ENCODE results near the gene HTRA3. TPM values are rescaled to one million over a fixed set of nuclear protein-coding genes. Genes with fewer than 3 reads are reported as not detected.
A peak's percentile ranks its signal among the peaks of the same experiment; 100 is the strongest.

HTRA3 gene
- total and polyA plus RNA-seq, 2 of the 8 experiments (the other 6 are each of a cell fraction or from before 2014, with no cell fraction given): 3.2 to 5.8 TPM

DNA sequence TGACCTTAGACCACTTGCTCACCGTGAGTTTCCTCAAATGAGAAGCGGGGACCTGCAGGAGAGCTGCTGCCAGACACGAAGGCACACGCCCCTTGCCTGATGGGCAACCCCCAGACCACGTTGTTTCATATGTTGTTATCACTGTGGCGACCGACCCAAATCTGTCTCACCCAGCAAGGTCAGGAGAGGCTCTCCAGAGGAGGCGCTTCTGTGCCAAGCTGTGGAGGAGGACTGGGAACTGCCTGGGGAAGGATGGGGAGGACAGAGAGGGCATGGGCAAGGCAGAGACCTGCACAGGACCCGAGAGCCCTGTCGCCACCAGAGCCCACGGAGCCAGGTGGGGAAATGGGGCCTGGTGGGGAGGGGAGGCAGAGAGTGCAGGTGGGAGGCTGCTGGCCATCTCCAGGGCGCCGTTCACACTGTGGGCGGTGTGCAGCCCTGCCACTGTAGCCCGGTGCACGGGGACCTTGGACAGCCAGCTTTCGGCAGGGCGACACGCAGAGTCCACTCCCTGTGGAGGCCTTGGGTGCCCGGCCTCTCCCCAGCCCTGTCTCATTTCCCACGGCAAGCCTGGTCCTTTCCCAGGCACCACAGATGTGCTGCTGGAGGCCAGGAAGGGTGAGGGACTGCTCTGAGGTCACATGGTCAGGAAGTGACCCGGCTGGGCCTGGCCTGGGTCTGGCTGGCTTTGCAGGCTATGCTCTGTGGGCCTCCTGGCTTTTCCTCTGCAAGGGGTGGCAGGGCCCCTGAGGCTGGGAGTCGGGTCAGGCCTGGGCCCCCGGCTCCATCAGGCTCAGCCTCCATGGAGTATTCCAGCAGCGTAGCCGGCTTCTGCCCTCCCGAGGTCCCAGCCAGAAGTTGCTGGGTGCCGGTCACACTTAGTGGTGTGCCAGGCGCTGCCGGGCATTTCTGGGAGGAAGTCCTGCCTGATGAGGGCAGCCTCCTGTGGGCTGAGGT lies 3.2 kb downstream of the HTRA3 start:
- H3K4me3 ChIP-seq (ENCODE audit: extremely low read depth in 1 of 4, insufficient read depth in 2 of 4, low read depth in 3 of 4, low read length in 4 of 4): no peak overlapping the region
- H2BK15ac ChIP-seq (ENCODE audit: low read length): no peak overlapping the region
- no peak overlapping the region for H4K91ac ChIP-seq (replicated peaks; ENCODE audit: insufficient read length, low read length)
- H3K56ac ChIP-seq (replicated peaks; ENCODE audit: insufficient read length, low read depth, low read length): no peak overlapping the region
- H2AK5ac ChIP-seq (ENCODE audit: low read depth, low read length): 0 out of 2 replicates have a peak overlapping the region, but pooled peaks have one; percentile 13
- peaks cover 7 to 28% (median 20%) of the 10 kb centered on the region in 4 experiments; a peak in 6 of 7 replicates for H3K27me3 ChIP-seq (replicated peaks in 1 of 4; ENCODE audit: control insufficient read depth in 3 of 4, extremely low read depth in 1 of 4, insufficient read depth in 3 of 4, low read length in 3 of 4)
- no peaks in the 10 kb centered on the region for H3K9me3 ChIP-seq (ENCODE audit: insufficient read depth in 2 of 2, low read depth in 1 of 2, low read length in 1 of 2)
- no peak overlapping the region for H4K5ac ChIP-seq (ENCODE audit: insufficient read length, low read depth, low read length)
- no peak overlapping the region for H3K9ac ChIP-seq (replicated peaks in 1 of 4; ENCODE audit: extremely low read depth in 1 of 4, low read depth in 3 of 4, low read length in 3 of 4)
- peaks cover 0 to 2% (median 0%) of the 10 kb centered on the region in 4 experiments; a peak in 3 of 7 replicates for H3K4me1 ChIP-seq (replicated peaks in 1 of 4; ENCODE audit: control insufficient read depth in 3 of 4, insufficient read depth in 4 of 4, low read length in 3 of 4)
- DNase-seq (ENCODE audit: low read depth in 1 of 2, low spot score in 2 of 2): no peak
- H3K18ac ChIP-seq (ENCODE audit: extremely low read depth, low read length): no peak overlapping the region
- H3K4ac ChIP-seq (replicated peaks; ENCODE audit: insufficient read length, low read depth, low read length): no peak overlapping the region
- H2BK12ac ChIP-seq (ENCODE audit: low read depth, low read length): no peak overlapping the region
- no peak overlapping the region for H3K4me2 ChIP-seq (ENCODE audit: insufficient read depth in 1 of 2, low read depth in 2 of 2, low read length in 2 of 2)
- WGBS, 2 experiments (ENCODE audit: extremely low coverage in 1 of 2, insufficient coverage in 1 of 2, insufficient read length in 1 of 2, insufficient replicate concordance in 2 of 2, low coverage in 1 of 2, low lambda C conversion rate in 2 of 2, missing lambda C conversion rate in 1 of 2): 86% methylated on average over 30 of the region's 30 CpGs; no CpG with 5 or more reads in 1 of the 2 experiments
- H2BK5ac ChIP-seq (ENCODE audit: low read depth, low read length): 0 out of 2 replicates have a peak overlapping the region, but pooled peaks have one; percentile 24
- ChIA-PET POLR2A (ENCODE audit: partially characterized antibody) (no interaction called here), CTCF (ENCODE audit: partially characterized antibody) (interaction anchor here (0.5 to 1.8 kb wide), 5 partner anchors 31 to 198 kb away, joined by 3 to 6 read pairs (median 4); no protein-coding TSS in a partner anchor)
- H4K8ac ChIP-seq (ENCODE audit: extremely low read depth, insufficient read depth, low read length): no peak overlapping the region; the same call in none of the 2 replicates
- peaks cover 4% of the 10 kb centered on the region; the same call in 1 of the 2 replicates for H3K23me2 ChIP-seq (ENCODE audit: low read depth, low read length)
- H2BK20ac ChIP-seq (ENCODE audit: low read length): no peak overlapping the region
- peaks cover 0 to 1% of the 10 kb centered on the region in 2 experiments for H4K20me1 ChIP-seq (replicated peaks in 1 of 2; ENCODE audit: control insufficient read depth in 1 of 2, insufficient read depth in 2 of 2, low read length in 2 of 2)
- H3K27ac ChIP-seq (ENCODE audit: low read depth, low read length): no peak overlapping the region
- no peak overlapping the region for H2AFZ ChIP-seq (ENCODE audit: low read length)
- no peak overlapping the region for H3K23ac ChIP-seq (ENCODE audit: insufficient read length)
- H3K14ac ChIP-seq (ENCODE audit: insufficient read length): no peak overlapping the region
- H3K79me2 ChIP-seq (ENCODE audit: control insufficient read depth in 1 of 2, insufficient read depth in 2 of 2, low read length in 2 of 2): no peaks in the 10 kb centered on the region
- H3K36me3 ChIP-seq (ENCODE audit: control insufficient read depth in 2 of 4, insufficient read depth in 4 of 4, low read length in 3 of 4): no peaks in the 10 kb centered on the region
- H2BK120ac ChIP-seq (replicated peaks; ENCODE audit: low read depth, low read length): no peak overlapping the region
- H3K79me1 ChIP-seq (ENCODE audit: low read depth, low read length): no peaks in the 10 kb centered on the region
- FAIRE-seq: no peak
- TF ChIP-seq SP4 (IDR thresholded peaks at IDR 0.05; ENCODE audit: low read length): no peak
- TF ChIP-seq POU5F1 (IDR thresholded peaks at IDR 0.05; ENCODE audit: low read depth, low read length): no peak
- no peak for TF ChIP-seq SAP30 (IDR thresholded peaks at IDR 0.05; ENCODE audit: insufficient read depth, insufficient replicate concordance, low read length)
- TF ChIP-seq, protein P1, sequence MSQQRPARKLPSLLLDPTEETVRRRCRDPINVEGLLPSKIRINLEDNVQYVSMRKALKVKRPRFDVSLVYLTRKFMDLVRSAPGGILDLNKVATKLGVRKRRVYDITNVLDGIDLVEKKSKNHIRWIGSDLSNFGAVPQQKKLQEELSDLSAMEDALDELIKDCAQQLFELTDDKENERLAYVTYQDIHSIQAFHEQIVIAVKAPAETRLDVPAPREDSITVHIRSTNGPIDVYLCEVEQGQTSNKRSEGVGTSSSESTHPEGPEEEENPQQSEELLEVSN (IDR thresholded peaks at IDR 0.05): no peak
- TF ChIP-seq CBX5 (IDR thresholded peaks at IDR 0.05; ENCODE audit: low read depth, low read length): no peak
- TF ChIP-seq TAF7 (optimal IDR thresholded peaks at IDR 0.05; ENCODE audit: borderline replicate concordance, low read depth, low read length): no peak
- TF ChIP-seq BACH1 (IDR thresholded peaks at IDR 0.05; ENCODE audit: low read length): no peak
- no peak for TF ChIP-seq SRF (IDR thresholded peaks at IDR 0.05; ENCODE audit: low read depth, low read length)
- no peak for TF ChIP-seq RXRA (IDR thresholded peaks at IDR 0.05; ENCODE audit: insufficient read depth, low read depth, low read length)
- TF ChIP-seq JUN (IDR thresholded peaks at IDR 0.05; ENCODE audit: low read depth, low read length): no peak
- TF ChIP-seq TEAD4 (IDR thresholded peaks at IDR 0.05; ENCODE audit: low read depth, low read length): no peak

Measured in H1 (cell line).